Gastrocnemius medialis (tissue), 4 donors: Measurements from ENCODE around the gene ACOT7. TPM values are rescaled to one million over a fixed set of nuclear protein-coding genes. Genes with fewer than 3 reads are reported as not detected.

Experiments
- ATAC-seq, 2 donors: fragments of 150-250 bp; one replicate each; pipeline ENCODE4 v1.9.1; 2016
- DNase-seq, 2 donors: peaks; one replicate each; pipeline ENCODE4 v3.0.0-alpha.2; 2019
- H3K27ac ChIP-seq, 4 donors: fragments of 200-600 bp; sonication (generic); 1 replicate in 1 of 4; 2 replicates in 3 of 4; pipeline ENCODE4 v1.5.1; 2016 to 2018; ENCODE audit warnings: mild to moderate bottlenecking in 2 of 4, moderate library complexity in 1 of 4
- H3K27me3 ChIP-seq, 3 donors: fragments of 200-600 bp; sonication (generic) in 2 of 3; 1 replicate in 1 of 3; 2 replicates in 2 of 3; pipeline versions ENCODE4 v1.5.1 to v1.6.0; 2016 to 2019; ENCODE audit warnings: mild to moderate bottlenecking in 1 of 3, moderate library complexity in 1 of 3
- H3K36me3 ChIP-seq, 2 donors: fragments of 200-600 bp; sonication (generic) in 1 of 2; one replicate each; pipeline ENCODE4 v1.5.1; 2017 to 2018
- H3K4me1 ChIP-seq, 2 donors: fragments of 200-600 bp; sonication (generic) in 1 of 2; one replicate each; pipeline ENCODE4 v1.5.1; 2016 to 2017; ENCODE audit warnings: mild to moderate bottlenecking in 2 of 2
- H3K4me3 ChIP-seq, 4 donors: fragments of 200-600 bp; sonication (generic) in 3 of 4; 1 replicate in 1 of 4; 2 replicates in 3 of 4; pipeline ENCODE4 v1.5.1; 2016 to 2019; ENCODE audit warnings: mild to moderate bottlenecking in 2 of 4
- H3K9me3 ChIP-seq, 3 donors: fragments of 200-600 bp; sonication (generic) in 2 of 3; 1 replicate in 1 of 3; 2 replicates in 2 of 3; pipeline ENCODE4 v1.5.1; 2016 to 2019
- POLR2A ChIP-seq, 2 donors: fragments of 450-650 bp; IDR thresholded peaks; one replicate each; pipeline ENCODE4 v1.6.1; 2017; ENCODE audit warnings: antibody characterized with exemption in 2 of 2, mild to moderate bottlenecking in 2 of 2, moderate library complexity in 2 of 2
- in situ Hi-C, 4 donors: fragments of 200-750 bp; cut with MboI; loops; one replicate each; pipeline versions ENCODE4 v1.15.0 to v1.8.0; 2017; ENCODE audit warnings: low sequenced_read_pairs in 4 of 4
- intact Hi-C: fragments of 100-400 bp; cut with DNase I; formaldehyde crosslinking; loops from one replicate; pipeline ENCODE4 v1.15.1; 2023; ENCODE audit warnings: low total_unique reads
- total RNA-seq, 4 donors: library from RNA; depleted of rRNA; stranded (reverse); fragments of >200 nt; gene quantifications; one replicate each; pipeline versions ENCODE4 v1.1.0 to v1.2.3, GENCODE V29; 2016
- TF ChIP-seq, protein P1 (sequence below), 5 experiments: fragments of 450-650 bp in 3 of 5; fragments of 200-600 bp in 2 of 5; sonication (generic) in 2 of 5; IDR thresholded peaks in 4 of 5; conservative IDR thresholded peaks in 1 of 5; 1 replicate in 4 of 5; 2 replicates in 1 of 5; pipeline ENCODE4 v1.5.1; 2016 to 2019; ENCODE audit warnings: antibody characterized with exemption in 5 of 5, mild to moderate bottlenecking in 3 of 5, moderate library complexity in 3 of 5

Gene ACOT7
- total RNA-seq, 4 donors from 2014 or later: 1.3 to 5.8 (median 3.2) TPM

DNA sequence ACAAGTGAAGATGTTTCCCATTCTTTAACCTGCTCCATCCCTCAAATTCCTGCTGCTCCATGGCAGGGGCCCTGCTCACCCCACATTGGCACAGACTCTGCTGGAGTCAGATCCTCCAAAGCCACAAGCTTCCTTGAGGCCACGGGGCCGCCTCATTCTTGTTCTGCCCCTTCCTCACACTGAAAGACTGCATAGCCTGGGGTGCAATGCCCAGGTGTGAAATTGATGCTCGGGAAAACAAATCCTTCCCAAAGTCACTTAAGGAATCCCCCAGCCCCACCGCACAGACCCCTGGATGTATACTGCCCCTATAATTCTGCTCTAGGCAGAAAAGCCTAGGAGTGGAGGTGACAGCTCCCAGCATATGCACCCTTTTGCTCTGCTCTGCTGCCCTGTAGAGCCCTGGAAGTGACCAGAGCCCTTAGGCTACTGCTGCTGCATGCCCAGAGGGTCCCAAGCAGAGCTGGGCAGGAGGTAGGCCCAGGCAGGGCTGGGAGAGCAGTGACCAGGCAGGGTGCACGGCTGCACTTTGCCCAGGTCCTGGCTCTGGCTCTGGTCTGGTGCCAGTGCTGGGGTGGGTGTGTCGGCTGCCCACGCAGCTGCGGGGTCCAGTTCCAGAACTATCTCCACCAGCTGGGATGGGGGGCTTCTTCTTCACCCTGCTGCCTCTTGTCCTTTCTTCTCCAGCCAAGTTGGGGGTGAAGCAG, 24.5 kb upstream of the ACOT7 start:
- TF ChIP-seq, protein P1, sequence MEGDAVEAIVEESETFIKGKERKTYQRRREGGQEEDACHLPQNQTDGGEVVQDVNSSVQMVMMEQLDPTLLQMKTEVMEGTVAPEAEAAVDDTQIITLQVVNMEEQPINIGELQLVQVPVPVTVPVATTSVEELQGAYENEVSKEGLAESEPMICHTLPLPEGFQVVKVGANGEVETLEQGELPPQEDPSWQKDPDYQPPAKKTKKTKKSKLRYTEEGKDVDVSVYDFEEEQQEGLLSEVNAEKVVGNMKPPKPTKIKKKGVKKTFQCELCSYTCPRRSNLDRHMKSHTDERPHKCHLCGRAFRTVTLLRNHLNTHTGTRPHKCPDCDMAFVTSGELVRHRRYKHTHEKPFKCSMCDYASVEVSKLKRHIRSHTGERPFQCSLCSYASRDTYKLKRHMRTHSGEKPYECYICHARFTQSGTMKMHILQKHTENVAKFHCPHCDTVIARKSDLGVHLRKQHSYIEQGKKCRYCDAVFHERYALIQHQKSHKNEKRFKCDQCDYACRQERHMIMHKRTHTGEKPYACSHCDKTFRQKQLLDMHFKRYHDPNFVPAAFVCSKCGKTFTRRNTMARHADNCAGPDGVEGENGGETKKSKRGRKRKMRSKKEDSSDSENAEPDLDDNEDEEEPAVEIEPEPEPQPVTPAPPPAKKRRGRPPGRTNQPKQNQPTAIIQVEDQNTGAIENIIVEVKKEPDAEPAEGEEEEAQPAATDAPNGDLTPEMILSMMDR (IDR thresholded peaks at IDR 0.05 in 4 of 5, conservative IDR thresholded peaks at IDR 0.05 in 1 of 5): no peak
- TF ChIP-seq POLR2A (IDR thresholded peaks at IDR 0.05): no peak
- in situ Hi-C loops: loop anchor here in 1 of 4 donors (25.0 kb wide), 1 partner anchor 181 kb away; the partner anchor contains the start of genes HES3 and ICMT

DNA sequence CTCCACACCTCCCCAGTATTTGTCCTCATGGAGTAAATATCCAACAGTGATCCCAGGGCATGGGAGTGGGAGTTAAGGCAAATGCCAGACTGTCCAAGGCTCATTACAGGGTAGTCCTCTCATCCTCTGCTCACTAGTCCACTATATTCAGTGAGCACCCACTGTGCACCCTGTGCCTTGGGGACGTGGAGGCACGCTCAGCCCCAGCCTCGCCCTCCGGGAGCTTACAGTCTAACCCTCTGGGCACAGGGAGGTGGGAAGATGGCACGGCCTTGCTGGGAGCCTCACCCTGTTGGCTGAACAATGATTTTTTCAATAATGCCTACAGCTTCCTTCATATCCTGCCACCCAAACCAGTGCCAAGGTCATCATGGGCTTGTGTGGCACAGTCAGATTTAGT, 23.3 kb upstream of the ACOT7 start:
- Histone ChIP-seq H3K27ac (no peak overlapping the region), H3K27me3 (peaks cover 81 to 87% (median 85%) of the 10 kb centered on the region in 3 donors), H3K36me3 (no peaks in the 10 kb centered on the region), H3K4me1 (peaks cover 8 to 17% of the 10 kb centered on the region in 2 donors), H3K9me3 (no peaks in the 10 kb centered on the region), H3K4me3 (no peak overlapping the region)
- intact Hi-C loops (no loop called here), in situ Hi-C loops (loop anchor here in 1 of 4 donors (25.0 kb wide), 1 partner anchor 180 kb away; the partner anchor contains the start of genes HES3 and ICMT)
- no peak for TF ChIP-seq POLR2A (IDR thresholded peaks at IDR 0.05)
- TF ChIP-seq, protein P1 (IDR thresholded peaks at IDR 0.05 in 4 of 5, conservative IDR thresholded peaks at IDR 0.05 in 1 of 5): no peak
- ATAC-seq (no peak), DNase-seq (no peak)

More for the DNA sequence above, 24.5 kb upstream of the ACOT7 start:
- H3K9me3 ChIP-seq: no peaks in the 10 kb centered on the region
- DNase-seq: no peak
- H3K27ac ChIP-seq: no peak overlapping the region
- H3K27me3 ChIP-seq: peaks cover 87 to 97% (median 97%) of the 10 kb centered on the region in 3 donors
- H3K36me3 ChIP-seq: no peaks in the 10 kb centered on the region
- no peak for ATAC-seq
- no peak overlapping the region for H3K4me3 ChIP-seq
- intact Hi-C loops: no loop called here
- peaks cover 10 to 19% of the 10 kb centered on the region in 2 donors for H3K4me1 ChIP-seq

DNA sequence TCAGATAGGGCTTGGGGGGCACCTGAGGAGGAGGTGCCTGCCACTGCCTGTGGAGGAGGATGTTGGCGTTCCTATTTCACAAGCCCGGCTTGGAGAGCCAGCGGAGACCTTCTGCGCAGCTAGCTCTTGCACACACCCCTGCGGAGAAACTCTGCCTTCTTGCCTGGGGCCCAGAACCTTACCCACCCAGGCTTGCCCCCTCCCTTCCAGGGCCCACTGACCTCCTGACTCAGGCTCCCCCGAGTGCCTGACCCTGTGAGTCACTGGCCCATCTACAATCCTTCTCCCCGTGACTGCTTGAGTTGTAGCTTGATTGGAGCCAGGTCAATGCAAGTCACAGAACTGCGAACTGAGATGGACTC, 22.7 kb upstream of the ACOT7 start:
- H3K4me1 ChIP-seq: peaks cover 8 to 17% of the 10 kb centered on the region in 2 donors
- no peak for TF ChIP-seq POLR2A (IDR thresholded peaks at IDR 0.05)
- TF ChIP-seq, protein P1 (IDR thresholded peaks at IDR 0.05 in 4 of 5, conservative IDR thresholded peaks at IDR 0.05 in 1 of 5): no peak
- H3K27me3 ChIP-seq: peaks cover 74 to 83% (median 78%) of the 10 kb centered on the region in 3 donors
- H3K9me3 ChIP-seq: no peaks in the 10 kb centered on the region
- H3K4me3 ChIP-seq: no peak overlapping the region
- ATAC-seq (no peak), DNase-seq (no peak)
- no peak overlapping the region for H3K27ac ChIP-seq
- in situ Hi-C loops (loop anchor here in 1 of 4 donors (25.0 kb wide), 1 partner anchor 179 kb away; the partner anchor contains the start of genes HES3 and ICMT), intact Hi-C loops (no loop called here)
- no peaks in the 10 kb centered on the region for H3K36me3 ChIP-seq

DNA sequence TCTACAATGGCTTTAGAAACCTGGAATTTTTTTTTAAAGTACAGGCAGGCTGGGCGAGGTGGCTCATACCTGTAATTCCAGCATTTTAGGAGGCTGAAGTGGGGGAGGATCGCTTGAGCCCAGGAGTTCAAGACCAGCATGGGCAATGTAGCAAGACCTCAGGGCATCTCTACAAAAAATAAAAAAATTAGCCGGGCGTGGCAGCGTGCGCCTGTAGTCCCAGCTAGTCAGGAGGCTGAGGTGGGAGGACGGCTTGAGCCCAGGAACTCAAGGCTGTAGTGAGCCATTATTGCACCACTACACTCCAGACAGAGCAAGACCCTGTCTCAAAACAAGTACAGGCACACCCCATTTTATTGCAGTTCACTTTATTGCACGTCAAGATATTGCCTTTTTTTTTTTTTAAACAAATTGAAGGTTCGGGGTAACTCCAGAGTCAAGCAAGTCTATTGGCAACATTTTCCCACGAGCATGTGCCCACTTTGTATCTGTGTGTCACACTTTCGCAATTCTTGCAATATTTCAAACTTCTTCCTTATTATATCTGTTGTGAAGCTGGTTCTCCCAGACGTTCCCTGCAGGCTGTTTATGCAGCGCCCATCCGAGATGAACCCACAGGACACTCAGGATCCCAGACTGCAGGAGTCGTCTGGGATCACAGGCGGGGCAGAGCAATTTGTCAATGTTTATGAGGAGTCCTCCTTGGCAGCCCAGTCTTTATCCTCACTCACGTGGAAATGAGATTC, 21.5 kb upstream of the ACOT7 start:
- Histone ChIP-seq H3K27me3 (peaks cover 64 to 71% (median 66%) of the 10 kb centered on the region in 3 donors), H3K36me3 (no peaks in the 10 kb centered on the region), H3K4me1 (peaks cover 3 to 11% of the 10 kb centered on the region in 2 donors), H3K4me3 (no peak overlapping the region), H3K27ac (no peak overlapping the region), H3K9me3 (no peaks in the 10 kb centered on the region)
- TF ChIP-seq POLR2A (IDR thresholded peaks at IDR 0.05): no peak
- TF ChIP-seq, protein P1 (IDR thresholded peaks at IDR 0.05 in 4 of 5, conservative IDR thresholded peaks at IDR 0.05 in 1 of 5): no peak
- intact Hi-C loops: no loop called here
- in situ Hi-C loops: loop anchor here in 1 of 4 donors (25.0 kb wide), 1 partner anchor 178 kb away; the partner anchor contains the start of genes HES3 and ICMT
- no peak for DNase-seq
- ATAC-seq: no peak
